ENCODE results near the gene POU2F1. TPM values are rescaled to one million over a fixed set of nuclear protein-coding genes. Genes with fewer than 3 reads are reported as not detected.
"Not testable (repeated sequence)": the region's sequence is repeated elsewhere in the genome, so short reads cannot be mapped to it uniquely, and the experiment has no call there.

Gene POU2F1
- total RNA-seq, 1 donor from 2014 or later, result 4.0 TPM

DNA sequence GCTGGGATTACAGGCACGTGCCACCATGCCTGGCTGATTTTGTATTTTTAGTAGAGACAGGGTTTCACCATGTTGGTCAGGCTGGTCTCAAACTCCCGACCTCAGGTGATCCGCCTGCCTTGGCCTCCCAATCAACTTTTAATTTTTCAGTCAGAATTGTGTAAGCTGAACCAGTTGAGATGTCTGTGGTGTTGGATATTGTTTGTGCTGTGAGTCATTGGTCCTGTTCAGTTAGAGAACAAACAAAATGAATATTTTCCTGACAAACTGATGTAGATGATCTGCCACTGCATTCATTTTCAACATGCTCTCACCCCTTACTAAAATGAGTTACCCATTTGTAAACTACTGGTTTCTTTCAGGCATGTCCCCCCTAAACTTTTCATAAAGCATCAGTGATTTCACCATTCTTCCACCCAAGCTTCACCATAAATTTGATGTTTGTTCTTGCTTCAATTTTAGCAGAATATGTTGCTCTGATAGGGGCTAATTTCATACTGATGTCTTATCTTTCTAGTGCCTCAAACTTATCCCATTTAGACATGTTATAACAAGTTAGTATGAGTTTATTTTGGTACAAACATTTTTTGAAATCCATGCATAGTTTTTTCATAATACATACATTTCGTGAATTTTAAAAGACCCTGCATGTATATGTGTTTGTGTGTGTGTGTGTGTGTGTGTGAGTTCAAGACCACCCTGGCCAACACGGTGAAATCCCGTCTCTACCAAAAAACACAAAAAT, 15.2 kb upstream of the POU2F1 start:
- not testable (repeated sequence) for DNase-seq (ENCODE audit: low read depth in 2 of 2)

DNA sequence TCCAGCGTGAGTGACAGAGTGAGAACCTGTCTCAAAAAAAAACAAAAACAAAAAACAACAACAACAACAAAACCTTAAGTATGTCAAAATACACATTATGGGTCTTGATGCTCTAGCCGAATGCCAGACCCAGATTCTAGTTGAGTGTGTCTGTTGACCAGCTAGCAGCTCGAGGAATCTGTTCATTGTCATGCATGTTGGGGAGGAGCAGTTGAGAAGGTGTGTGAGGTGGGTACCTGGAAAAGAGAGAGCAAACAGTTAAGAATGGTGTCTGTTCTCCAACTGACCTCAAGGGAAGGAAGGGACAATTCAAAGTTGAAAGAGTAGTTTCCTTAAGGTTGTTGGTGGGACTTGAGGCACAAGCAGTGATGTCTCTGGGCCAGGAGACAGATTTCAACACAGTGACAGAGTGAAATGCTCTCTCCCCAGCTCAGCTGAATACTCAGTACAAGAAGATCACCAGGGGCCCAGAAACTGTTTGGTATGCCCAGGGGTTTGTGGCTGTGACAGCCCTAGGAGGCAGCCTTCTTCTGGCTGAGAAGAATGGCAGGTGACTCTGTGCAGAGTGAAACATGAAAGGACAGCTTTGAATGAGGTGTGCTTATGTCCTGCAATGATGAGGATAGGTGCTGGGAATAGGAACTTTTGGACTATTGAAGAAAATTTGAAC, 14.4 kb upstream of the POU2F1 start:
- no peak for DNase-seq (ENCODE audit: low read depth in 2 of 2)

DNA sequence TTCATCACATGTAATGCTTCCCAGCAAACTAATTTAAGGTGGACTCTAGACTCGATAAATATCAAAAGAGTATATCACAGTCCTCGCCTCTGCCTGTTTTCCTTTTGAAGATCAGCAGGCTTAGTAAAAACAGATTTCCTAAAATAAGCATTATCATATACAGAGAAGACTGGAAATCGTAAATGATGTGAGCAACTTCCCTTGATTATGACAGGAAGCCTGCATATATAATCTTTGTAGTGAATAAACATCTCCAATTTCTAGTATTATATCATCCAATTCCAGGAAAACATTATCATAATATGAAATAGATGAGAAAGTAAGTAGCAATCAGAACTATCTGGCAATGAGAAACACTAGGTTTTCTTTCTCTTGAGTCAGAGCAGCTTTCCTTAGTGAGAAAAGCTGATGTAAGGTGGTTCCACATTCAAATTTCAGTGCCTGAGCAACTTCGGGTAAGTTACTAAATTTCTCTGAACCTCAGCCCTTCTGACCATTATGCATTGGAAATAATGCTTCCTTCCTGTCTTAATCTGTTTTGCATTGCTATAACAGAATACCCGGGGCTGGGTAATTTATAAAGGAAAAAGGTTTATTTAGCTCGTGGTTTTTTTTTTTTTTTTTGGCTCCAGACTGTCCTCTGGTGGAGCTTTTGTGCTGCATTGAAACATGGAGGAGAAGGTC, 12.6 kb upstream of the POU2F1 start:
- DNase-seq (ENCODE audit: low read depth in 2 of 2), result peak in 1 of 2 donors; percentile 3

GRCh38 chr1:167208624-167208976, 12.1 kb upstream of the POU2F1 start:
- no peak for DNase-seq (ENCODE audit: low read depth in 2 of 2)

DNA sequence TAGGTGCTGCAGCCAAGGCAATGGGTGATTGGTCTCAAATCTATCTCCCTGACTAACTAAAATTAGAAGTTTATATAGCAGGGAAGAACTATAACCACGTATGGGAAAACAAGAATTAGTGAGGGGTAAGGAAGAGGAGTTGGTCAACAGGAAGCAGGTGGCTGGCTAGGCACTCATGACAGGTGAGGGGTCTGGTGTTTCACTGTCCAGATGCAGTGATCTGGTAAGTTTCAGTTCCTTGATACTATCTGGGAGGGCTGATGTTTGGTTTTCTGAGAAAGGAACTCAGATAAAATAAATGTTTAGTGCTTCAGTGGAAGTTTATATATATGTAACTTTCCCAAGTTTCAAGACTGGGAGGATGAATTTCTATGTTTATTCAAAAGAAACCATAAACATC, 11.6 kb upstream of the POU2F1 start:
- DNase-seq (ENCODE audit: low read depth in 2 of 2), result no peak

DNA sequence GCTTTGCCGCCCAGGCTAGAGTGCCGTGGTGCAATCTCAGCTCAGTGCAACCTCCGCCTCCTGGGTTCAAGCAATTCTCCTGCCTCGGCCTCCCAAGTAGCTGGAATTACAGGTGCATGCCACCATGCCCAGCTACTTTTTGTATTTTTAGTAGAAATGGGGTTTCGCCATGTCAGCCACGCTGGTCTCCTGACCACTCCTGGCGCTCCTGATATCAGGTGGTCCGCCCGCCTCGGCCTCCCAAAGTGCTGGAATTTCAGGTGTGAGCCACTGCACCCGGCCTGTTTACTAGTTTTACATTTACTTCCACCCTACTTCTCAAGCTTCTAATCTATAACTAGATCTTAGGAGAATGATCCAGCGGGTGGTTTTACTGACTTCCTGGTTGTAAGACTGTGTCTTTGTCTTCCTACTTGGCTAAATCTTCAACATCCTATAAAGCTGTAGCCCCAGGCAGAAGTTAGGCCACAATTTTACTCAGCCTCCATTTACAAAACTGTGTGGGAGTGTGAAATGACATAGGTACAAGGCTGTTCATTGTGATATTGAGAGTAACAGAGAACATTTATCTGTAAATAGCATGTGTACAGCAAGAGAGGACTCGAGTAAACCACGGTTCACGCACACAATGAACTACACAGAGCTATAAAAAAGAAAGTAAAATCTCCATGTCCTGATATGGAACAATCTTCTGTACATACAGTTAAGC, 9.6 kb upstream of the POU2F1 start:
- DNase-seq (ENCODE audit: low read depth in 2 of 2), result no peak

- DNase-seq (ENCODE audit: low read depth in 2 of 2), result no peak
These were observed 8.7 kb upstream of the POU2F1 start for GRCh38 chr1:167212025-167212424.

- DNase-seq (ENCODE audit: low read depth in 2 of 2), result no peak
These were observed 3.9 kb upstream of the POU2F1 start for GRCh38 chr1:167216809-167217208.

DNA sequence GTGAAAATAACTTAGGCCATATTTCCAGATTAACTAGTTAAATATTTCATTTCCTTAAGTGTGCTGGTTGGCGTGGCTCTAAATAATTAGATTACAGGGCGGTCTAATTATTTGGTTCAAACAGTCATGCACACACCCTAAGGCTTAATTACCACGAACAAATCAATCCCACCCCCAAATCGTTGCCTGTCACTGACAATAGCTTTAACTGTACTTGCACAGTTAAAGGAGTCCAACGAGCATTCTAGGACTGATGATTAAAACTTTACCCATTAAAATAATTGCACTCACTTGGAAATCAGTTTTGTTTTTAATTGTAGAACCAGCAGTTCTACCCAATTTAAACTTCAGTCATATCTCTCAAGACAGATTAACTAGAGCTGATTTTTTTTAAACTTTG, 1.5 kb upstream of the POU2F1 start:
- DNase-seq (ENCODE audit: low read depth in 2 of 2), result no peak

GRCh38 chr1:167219646-167220536, 795 bp upstream of the POU2F1 start:
- peak; percentile 70 to 71 for DNase-seq (ENCODE audit: low read depth in 2 of 2)

- DNase-seq (ENCODE audit: low read depth in 2 of 2), result peak in 1 of 2 donors; percentile 4
These were observed 546 bp downstream of the POU2F1 start for GRCh38 chr1:167221126-167221737.

- DNase-seq (ENCODE audit: low read depth in 2 of 2), result peak; percentile 61 to 68
These were observed 1.3 kb downstream of the POU2F1 start for GRCh38 chr1:167221738-167222610.

DNA sequence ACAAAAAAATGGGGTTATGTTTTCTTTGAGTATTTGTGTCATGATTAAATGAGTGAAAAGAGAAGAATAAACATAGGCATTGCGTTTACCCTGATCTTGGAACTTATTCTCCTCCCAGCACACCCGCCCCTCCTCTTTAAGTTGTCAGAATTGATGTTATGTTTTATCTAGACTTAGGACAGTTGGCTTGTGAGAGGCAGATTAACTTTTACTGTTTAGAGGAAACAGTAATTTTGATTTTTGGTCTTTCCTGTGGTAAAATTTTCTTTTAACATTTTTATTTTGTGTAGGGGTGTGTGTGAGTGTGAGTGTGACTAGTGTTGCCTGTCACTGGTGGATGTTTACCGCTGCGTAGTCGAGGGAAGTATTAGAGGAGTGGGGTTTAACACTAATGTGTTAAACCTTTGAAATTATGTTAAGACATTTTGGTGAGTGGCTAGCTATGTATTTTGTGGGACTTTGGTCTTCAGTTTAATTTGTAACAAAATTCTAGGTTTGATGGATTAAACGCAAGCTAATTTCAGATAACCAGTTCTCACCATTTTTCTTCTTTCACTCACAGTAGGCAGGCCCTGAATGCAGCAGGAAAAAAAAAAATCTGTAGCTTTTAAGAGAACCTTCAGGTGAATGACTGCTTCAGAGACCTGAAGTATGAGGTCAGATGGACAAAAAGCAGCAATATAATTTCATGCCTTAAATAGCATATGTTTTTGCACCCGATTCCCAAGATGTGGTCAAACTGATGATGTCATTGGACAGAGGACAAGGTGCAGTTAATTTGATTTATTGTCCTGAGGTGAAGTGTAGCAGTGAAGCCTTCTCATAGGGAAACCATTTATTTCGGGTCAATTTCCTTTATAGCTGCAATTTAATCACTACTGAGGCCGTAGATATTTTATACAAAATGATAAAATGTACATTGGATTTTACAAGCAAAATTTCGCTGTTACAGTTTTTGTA, 2.7 kb downstream of the POU2F1 start:
- DNase-seq (ENCODE audit: low read depth in 2 of 2), result no peak

DNA sequence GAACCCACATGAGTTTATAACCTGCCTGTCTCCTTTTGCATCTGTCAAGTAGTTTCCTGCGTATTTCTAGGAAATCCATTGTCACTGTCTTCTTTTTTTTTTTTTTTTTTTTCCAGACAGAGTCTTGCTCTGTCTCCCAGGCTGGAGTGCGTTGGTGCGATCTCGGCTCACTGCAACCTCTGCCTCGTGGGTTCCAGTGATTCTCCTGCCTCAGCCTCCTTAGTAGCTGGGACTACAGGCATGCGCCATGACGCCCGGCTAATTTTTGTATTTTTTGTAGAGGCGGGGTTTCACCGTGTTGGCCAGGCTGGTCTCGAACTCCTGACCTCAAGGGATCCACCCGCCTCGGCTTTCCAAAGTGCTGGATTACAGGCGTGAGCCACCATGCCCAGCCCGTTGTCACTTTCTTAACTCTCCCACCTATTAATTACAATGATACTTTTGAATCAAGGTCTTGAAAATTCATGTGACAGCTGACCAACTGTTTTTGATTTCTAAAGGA, 4.1 kb downstream of the POU2F1 start:
- not testable (repeated sequence) for DNase-seq (ENCODE audit: low read depth in 2 of 2)

DNA sequence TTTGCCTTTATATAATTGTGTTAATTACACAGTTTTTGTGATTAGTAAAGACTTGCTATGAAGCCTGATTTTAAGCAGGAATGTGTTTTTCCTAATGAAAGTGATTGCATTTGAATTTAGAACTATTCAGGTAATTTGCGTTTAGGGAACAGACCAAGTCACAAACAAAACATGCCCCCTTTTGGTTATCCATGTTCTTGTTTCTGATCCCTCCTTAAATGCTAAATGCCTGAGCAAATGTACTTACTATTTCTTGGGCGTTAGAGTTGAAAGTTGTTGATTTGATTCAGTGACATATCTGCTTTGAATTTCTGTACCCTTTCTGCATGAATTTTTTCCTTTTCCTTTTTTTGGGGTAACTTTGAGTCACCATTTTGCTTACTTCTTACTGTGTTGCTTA, 5.2 kb downstream of the POU2F1 start:
- DNase-seq (ENCODE audit: low read depth in 2 of 2), result no peak

GRCh38 chr1:167227934-167228378, 7.3 kb downstream of the POU2F1 start:
- no peak for DNase-seq (ENCODE audit: low read depth in 2 of 2)

- DNase-seq (ENCODE audit: low read depth in 2 of 2), result peak; percentile 19 to 44
These were observed 9.2 kb downstream of the POU2F1 start for GRCh38 chr1:167229719-167230385.

GRCh38 chr1:167230437-167230836, 9.8 kb downstream of the POU2F1 start:
- no peak for DNase-seq (ENCODE audit: low read depth in 2 of 2)
